Measurements from ENCODE around the gene TRPC3. TPM values are rescaled to one million over a fixed set of nuclear protein-coding genes. Genes with fewer than 3 reads are reported as not detected.

The TRPC3 gene
- total and polyA plus RNA-seq, 2 of the 8 experiments (the other 6 are each of a cell fraction or from before 2014, with no cell fraction given): 0.37 to 0.41 TPM

DNA sequence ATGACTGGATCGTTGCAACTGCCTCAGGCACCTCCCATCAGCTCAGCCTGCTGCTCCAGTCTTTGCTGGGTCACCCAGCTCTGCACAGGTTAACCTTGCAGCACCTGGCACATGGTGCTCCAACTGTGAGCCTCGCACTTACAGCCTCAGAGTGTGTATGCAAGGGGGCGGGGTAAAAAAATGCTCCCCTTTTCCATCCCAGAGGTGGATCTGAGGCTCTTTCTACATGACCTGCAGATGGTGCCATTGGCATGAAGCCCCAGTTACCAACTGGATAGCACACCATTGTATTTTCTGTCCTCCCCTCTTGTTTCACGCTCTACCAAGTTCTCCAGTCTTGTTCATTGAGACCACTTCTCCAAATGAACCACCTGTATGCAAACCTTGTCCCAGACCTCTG lies 46.2 kb upstream of the TRPC3 start (continued):
- TF ChIP-seq BCL11A (IDR thresholded peaks at IDR 0.05; ENCODE audit: low read depth in 2 of 2, low read length in 2 of 2) (no peak), POLR2A (IDR thresholded peaks at IDR 0.05; ENCODE audit: control extremely low read depth in 1 of 2, low read depth in 2 of 2, low read length in 2 of 2) (no peak), HDAC6 (IDR thresholded peaks at IDR 0.05; ENCODE audit: low read depth, low read length) (no peak), RAD21 (IDR thresholded peaks at IDR 0.05 in 1 of 2, conservative IDR thresholded peaks at IDR 0.05 in 1 of 2; ENCODE audit: low read depth in 2 of 2, low read length in 2 of 2) (peak; percentile 73 to 78)
